Right lobe of liver (tissue), 6 donors: Measurements from ENCODE around the gene METTL1. TPM values are rescaled to one million over a fixed set of nuclear protein-coding genes. Genes with fewer than 3 reads are reported as not detected.

Source experiments
- ATAC-seq, 4 donors: fragments of 200-7000 bp; cut with Tn5 transposase; one replicate each; pipeline ENCODE4 v1.9.1; 2020; ENCODE audit warnings: mild to moderate bottlenecking in 4 of 4, moderate library complexity in 4 of 4
- DNase-seq, 3 donors: peaks; one replicate each; pipeline ENCODE4 v3.0.0-alpha.2; 2020
- H3K27ac ChIP-seq, 3 donors: fragments of 200-600 bp; one replicate each; pipeline ENCODE4 v1.8.0; 2022
- H3K27me3 ChIP-seq, 2 donors: fragments of 200-600 bp; one replicate each; pipeline ENCODE4 v1.8.0; 2022
- H3K36me3 ChIP-seq, 4 donors: fragments of 200-600 bp; sonication (generic) in 1 of 4; one replicate each; pipeline versions ENCODE4 v1.5.1 to v1.8.0; 2017 to 2022; ENCODE audit warnings: control low read depth in 1 of 4
- H3K4me1 ChIP-seq, 4 donors: fragments of 200-600 bp; sonication (generic) in 1 of 4; one replicate each; pipeline versions ENCODE4 v1.5.1 to v1.8.0; 2017 to 2022; ENCODE audit warnings: control low read depth in 1 of 4
- H3K4me3 ChIP-seq, 3 donors: fragments of 200-600 bp; one replicate each; pipeline ENCODE4 v1.8.0; 2022
- H3K9me3 ChIP-seq, 4 donors: fragments of 200-600 bp; sonication (generic) in 1 of 4; one replicate each; pipeline versions ENCODE4 v1.5.1 to v1.8.0; 2017 to 2022; ENCODE audit warnings: control low read depth in 1 of 4
- CTCF ChIP-seq, 4 donors: fragments of 200-600 bp in 3 of 4; fragments of 450-650 bp in 1 of 4; IDR thresholded peaks; one replicate each; pipeline versions ENCODE4 v1.5.1 to v1.8.0; 2016 to 2022; ENCODE audit warnings: antibody characterized with exemption in 4 of 4, mild to moderate bottlenecking in 2 of 4
- POLR2A ChIP-seq: fragments of 450-650 bp; IDR thresholded peaks from one replicate; pipeline ENCODE4 v1.6.1; 2017; ENCODE audit warnings: antibody characterized with exemption, mild to moderate bottlenecking
- WGBS: methylation state at CpG from one replicate; pipeline ENCODE4 v1.1.6; 2018; ENCODE audit warnings: low coverage, low lambda C conversion rate; ENCODE audit not compliant: insufficient coverage; ENCODE audit errors: missing lambda C conversion rate; 5-methylcytosine and 5-hydroxymethylcytosine counted together
- intact Hi-C, 2 donors: fragments of 100-400 bp; cut with DNase I; formaldehyde crosslinking; loops; one replicate each; pipeline versions ENCODE4 v1.11.2 to v1.14.1; 2022
- total RNA-seq, 6 experiments: library from RNA; depleted of rRNA in 2 of 6; stranded (reverse); fragments of >200 nt in 2 of 6; fragmentation: NEBNext Ultra II Directional in 3 of 6; extraction: Animal tissue kit (Norgen Biotek cat#: 25700) in 3 of 6; gene quantifications; one replicate each; pipeline versions ENCODE4 v1.1.0 to v1.2.4, GENCODE V29; 2016 to 2023
- donor health status: DM: no; HTN: yes; CAD: no.
- donor health status: DM: no; HTN: no; CAD: no.
- donor health status: DM: no; HTN: no; CAD: no.
- donor health status: DM: no; HTN: yes; CAD: no.
- donor health status: DM: no; HTN: yes; CAD: no.

METTL1 gene
- total RNA-seq, 6 experiments from 2014 or later, result 9.7 to 13.6 (median 10.3) TPM

- H3K9me3 ChIP-seq, result no peaks in the 10 kb centered on the region
- peaks cover 0 to 15% (median 3%) of the 10 kb centered on the region in 4 donors for H3K4me1 ChIP-seq
- peak overlapping the region; percentile 49 to 63 (median 56) for H3K4me3 ChIP-seq
- no peak overlapping the region for H3K27ac ChIP-seq
- WGBS, result 1% methylated on average over 7 of the region's 76 CpGs
- peak; percentile 1 to 8 (median 2) for ATAC-seq
- TF ChIP-seq POLR2A (peak; percentile 24), CTCF (IDR thresholded peaks at IDR 0.05) (no peak)
- H3K36me3 ChIP-seq, result no peaks in the 10 kb centered on the region
- peak in 2 of 3 donors; percentile 57 to 67 for DNase-seq
- no peaks in the 10 kb centered on the region for H3K27me3 ChIP-seq
- intact Hi-C loops, result no loop called here
These were observed 16.2 kb downstream of the METTL1 start for GRCh38 chr12:57755454-57756372.

GRCh38 chr12:57755194-57755453 is 16.8 kb downstream of the METTL1 start:
- no peak for ATAC-seq

GRCh38 chr12:57754411-57755193 is 17.3 kb downstream of the METTL1 start, which contains the start of gene MARCHF9:
Gene MARCHF9 (plus strand): TSS chr12:57755103. CDS start chr12:57755529, 426 bp downstream.
- WGBS, result under 1% methylated on average over 23 of the region's 41 CpGs
- H3K27me3 ChIP-seq, result no peaks in the 10 kb centered on the region
- TF ChIP-seq POLR2A (no peak), CTCF (IDR thresholded peaks at IDR 0.05) (no peak)
- no peak within 1 kb of the TSS for H3K27ac ChIP-seq
- intact Hi-C loops, result no loop called here
- H3K4me3 ChIP-seq, result peak within 1 kb of the TSS; percentile 49 to 63 (median 56)
- H3K36me3 ChIP-seq, result no peaks in the 10 kb centered on the region
- H3K4me1 ChIP-seq, result peaks cover 0 to 15% (median 3%) of the 10 kb centered on the region in 4 donors
- DNase-seq (peak; percentile 67 to 74 (median 69)), ATAC-seq (peak in 3 of 4 donors; percentile 1 to 11 (median 10))
- no peaks in the 10 kb centered on the region for H3K9me3 ChIP-seq

More at GRCh38 chr12:57755194-57755453, 16.8 kb downstream of the METTL1 start:
- peaks cover 0 to 15% (median 3%) of the 10 kb centered on the region in 4 donors for H3K4me1 ChIP-seq
- no CpG with 5 or more reads among the region's 34 CpGs for WGBS
- TF ChIP-seq CTCF (IDR thresholded peaks at IDR 0.05) (no peak), POLR2A (no peak)
- no peak for DNase-seq
- H3K27me3 ChIP-seq, result no peaks in the 10 kb centered on the region
- no peaks in the 10 kb centered on the region for H3K36me3 ChIP-seq
- H3K4me3 ChIP-seq, result peak overlapping the region; percentile 49 to 63 (median 56)
- H3K9me3 ChIP-seq, result no peaks in the 10 kb centered on the region
- intact Hi-C loops, result no loop called here
- H3K27ac ChIP-seq, result no peak overlapping the region

- TF ChIP-seq POLR2A (no peak), CTCF (IDR thresholded peaks at IDR 0.05) (no peak)
- Histone ChIP-seq H3K4me3 (no peak overlapping the region), H3K36me3 (peaks cover 0 to 4% (median 0%) of the 10 kb centered on the region in 4 donors), H3K9me3 (no peaks in the 10 kb centered on the region), H3K27me3 (no peaks in the 10 kb centered on the region), H3K27ac (no peak overlapping the region), H3K4me1 (peaks cover 0 to 15% (median 3%) of the 10 kb centered on the region in 4 donors)
- DNase-seq (no peak), ATAC-seq (no peak)
- 31% methylated on average over 1 of the region's 1 CpG for WGBS
- intact Hi-C loops, result no loop called here
These were observed 18.1 kb downstream of the METTL1 start for GRCh38 chr12:57753756-57754337.
